Nucleus accumbens (tissue), 56 donors: ENCODE results near the gene DUSP23.
A peak's percentile ranks its signal among the peaks of the same experiment; 100 is the strongest.

Source experiments
- DNase-seq, 56 donors: peaks; one replicate each; lab custom pipeline; 2025; lab: John Stamatoyannopoulos, UW

DUSP23 gene

DNA sequence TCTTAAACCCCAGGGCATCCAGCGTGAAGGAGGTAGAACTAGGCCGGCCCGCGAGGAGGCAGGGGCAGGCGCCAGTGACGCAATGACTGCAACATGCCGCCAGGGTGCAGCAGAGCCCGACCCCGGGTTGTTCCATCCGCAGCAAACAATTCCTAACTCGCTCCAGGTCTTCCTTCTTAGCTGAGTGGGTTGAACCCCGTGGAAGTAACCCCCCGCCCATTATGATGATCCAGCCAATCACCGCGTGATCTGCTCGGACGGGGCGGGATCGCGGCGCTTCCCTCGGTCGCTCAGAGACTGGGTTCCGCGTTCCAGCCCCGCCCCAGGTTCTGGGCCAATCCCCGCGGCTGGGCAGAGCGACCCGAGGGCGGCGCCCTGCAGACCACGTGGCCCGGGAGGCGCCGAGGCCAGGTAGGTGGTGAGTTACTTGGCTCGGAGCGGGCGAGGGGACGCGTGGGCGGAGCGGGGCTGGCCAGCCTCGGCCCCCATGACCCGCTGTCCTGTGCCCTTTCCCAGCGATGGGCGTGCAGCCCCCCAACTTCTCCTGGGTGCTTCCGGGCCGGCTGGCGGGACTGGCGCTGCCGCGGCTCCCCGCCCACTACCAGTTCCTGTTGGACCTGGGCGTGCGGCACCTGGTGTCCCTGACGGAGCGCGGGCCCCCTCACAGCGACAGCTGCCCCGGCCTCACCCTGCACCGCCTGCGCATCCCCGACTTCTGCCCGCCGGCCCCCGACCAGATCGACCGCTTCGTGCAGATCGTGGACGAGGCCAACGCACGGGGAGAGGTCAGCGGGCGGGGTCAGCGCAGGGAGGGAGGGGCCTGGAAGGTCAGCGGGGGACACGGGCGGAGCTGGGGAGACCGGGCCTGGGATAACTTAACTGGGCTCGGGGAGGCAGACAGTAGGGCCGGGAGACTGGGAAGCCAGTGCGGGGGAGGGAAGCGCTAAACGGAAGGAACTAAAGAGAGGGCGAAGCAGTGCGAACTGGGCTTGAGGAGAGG lies at the start of gene DUSP23:
Gene DUSP23 (plus strand): TSS at position 380 of the 1,000 bp plus-strand sequence. CDS start 139 bp downstream, at position 519.
- peak; percentile 57 to 98 (median 94) for DNase-seq

DNA sequence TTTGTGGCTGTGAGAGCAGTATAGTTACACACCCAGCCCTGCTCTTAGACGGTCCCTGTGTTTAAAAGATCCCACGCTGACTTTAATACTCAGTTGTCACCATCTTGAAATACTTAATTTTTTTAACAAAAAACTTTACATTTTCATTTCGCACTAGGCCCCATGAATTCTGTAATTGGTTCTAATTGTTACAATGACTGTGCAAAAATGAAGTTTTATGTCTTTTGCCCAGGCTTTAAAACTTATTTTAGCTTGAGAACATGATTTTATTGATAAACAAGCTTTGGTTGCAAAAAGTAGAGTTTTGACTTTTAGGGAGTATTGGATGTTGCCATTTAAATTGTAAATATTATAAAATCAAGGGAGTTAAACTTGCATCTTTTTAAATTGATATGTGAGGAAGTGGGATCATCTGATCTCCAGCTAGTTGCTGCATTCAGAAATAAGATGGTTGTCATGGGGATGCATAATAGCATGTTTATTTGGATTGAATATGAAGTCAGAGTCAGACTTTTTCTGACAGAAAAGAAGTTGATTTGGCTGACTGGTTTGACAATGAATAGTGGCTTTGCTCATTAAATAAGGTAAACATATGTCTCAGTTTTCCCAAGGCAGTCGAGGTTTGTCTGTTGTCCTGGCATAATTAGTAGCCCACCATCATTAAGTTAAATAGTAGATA lies 43.4 kb upstream of the DUSP23 start:
- DNase-seq = no peak

DNA sequence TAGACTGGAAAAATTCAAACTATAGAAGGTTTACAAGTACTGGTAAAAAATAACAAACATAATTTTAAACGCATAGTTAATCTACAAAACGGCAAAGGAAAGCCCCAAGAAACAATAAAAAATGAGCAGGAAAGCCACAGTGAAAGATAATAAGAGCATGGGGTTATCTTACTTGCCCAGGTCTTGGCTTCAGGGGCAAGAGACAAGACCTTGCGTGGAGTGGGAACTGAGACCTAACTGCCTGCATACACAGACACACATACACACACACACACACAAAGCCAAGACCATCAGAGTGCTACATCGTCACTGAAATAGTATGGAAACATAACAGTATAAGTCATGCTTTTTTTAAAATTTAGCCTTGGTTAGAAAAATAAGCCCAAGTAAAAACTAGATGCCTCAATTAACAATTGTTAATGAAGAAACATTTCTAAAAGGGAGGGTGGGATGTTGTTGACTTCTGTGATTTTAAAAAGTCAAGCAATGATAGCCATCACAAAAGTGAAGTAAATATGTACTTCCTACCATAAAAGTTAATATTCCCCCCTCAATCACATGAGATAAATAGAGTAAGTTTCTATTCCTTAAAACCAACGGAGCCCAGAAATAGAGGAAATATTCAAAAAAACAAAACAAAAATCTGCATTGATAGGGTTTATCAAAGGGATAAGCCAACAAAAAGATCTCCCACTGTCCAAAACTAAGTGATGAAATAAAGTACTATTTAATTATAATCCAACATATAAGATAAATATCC lies 36.9 kb upstream of the DUSP23 start:
- no peak for DNase-seq

GRCh38 chr1:159746666-159747065 lies 34.1 kb upstream of the DUSP23 start:
- DNase-seq = no peak

GRCh38 chr1:159748370-159748769 lies 32.4 kb upstream of the DUSP23 start:
- DNase-seq = no peak

GRCh38 chr1:159749630-159750029 lies 31.1 kb upstream of the DUSP23 start:
- DNase-seq = no peak

DNA sequence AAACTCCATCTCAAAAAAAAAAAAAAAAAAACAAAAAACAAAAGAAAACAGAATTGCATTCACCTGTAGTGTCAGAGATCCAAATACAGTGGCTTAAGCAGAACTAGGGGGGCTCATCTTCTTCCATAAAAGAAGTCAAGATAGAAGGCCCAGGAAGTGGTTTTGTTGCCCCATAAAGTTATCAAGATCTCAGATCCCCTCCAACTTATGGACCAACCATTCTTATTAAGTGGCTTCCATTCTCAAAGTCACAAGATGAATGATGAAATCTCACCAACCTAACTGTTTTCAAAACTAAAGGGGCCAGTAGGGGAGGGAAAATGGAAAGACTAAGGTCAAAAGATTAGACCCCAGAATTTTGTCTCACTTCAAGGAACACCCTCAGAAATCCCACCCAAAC lies 30.1 kb upstream of the DUSP23 start:
- no peak for DNase-seq

GRCh38 chr1:159751031-159751430 lies 29.7 kb upstream of the DUSP23 start:
- no peak for DNase-seq

GRCh38 chr1:159752135-159752580 lies 28.6 kb upstream of the DUSP23 start:
- DNase-seq = no peak

DNA sequence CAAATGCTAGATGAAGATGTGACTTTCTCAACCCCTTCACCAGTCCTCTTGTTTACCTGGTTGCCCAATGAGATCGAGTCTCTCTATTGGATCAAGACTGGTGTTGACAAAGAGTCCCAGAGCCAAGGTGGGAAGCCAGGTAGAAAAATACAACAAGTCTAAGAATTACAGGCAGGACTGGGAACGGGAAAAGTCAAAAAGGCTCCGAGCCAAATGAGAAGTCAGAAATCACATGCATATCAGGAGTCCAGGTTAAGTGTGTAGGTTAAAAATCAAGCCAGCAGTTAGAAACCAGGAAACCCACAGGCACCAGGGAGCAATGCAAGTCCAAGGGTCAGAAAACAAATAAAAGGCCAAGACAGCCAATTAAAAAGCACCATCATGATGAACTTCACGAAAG lies 27.4 kb upstream of the DUSP23 start:
- no peak for DNase-seq

DNA sequence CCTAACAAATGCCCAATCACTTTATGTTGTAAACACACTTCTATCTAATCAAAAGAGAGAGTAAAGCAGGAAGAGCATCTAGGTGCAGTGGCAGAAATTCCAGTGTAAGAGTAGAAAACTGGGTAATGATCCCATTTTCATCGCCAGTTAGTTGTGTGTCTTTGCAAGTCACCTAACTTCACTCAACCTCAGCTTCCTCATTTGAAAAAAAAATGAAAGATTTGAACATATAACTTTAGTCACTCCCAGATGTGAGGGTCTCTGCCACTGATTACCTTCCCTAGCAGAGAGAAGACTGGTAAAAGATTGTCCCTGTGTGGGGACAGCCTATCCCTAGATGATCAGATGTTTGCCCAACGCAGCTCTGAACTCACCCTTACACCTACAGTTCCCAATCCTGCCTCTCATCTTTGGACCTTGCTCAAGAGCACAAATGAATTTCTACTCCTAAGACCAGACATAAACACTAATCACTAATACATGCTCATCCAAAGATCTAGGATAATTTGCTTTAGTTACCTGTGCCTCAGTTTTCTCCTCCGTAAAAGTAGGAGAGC lies 25.2 kb upstream of the DUSP23 start:
- DNase-seq = no peak

DNA sequence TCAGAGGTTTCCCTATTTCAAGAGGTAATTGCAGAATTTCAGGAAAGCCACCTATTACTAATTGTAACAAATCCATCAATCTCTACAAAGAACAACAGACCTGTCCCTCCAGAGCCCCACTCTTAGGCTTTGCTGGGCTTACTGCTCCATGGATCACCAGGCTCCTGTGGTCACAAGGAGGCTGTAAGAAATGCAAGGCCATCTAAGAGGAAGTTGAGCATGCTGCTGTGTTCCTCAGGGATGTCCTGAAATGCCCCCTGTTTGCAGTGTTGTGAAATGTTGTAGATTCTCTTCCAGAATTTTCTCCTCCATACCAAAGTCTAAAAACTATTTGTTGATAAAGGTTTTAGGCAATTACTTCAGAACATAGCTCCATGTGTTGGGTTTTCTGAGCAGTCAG lies 24.4 kb upstream of the DUSP23 start:
- no peak for DNase-seq

GRCh38 chr1:159763686-159764085 lies 17.1 kb upstream of the DUSP23 start:
- no peak for DNase-seq

- DNase-seq = no peak
Measured at GRCh38 chr1:159765806-159766205, 15.0 kb upstream of the DUSP23 start.

DNA sequence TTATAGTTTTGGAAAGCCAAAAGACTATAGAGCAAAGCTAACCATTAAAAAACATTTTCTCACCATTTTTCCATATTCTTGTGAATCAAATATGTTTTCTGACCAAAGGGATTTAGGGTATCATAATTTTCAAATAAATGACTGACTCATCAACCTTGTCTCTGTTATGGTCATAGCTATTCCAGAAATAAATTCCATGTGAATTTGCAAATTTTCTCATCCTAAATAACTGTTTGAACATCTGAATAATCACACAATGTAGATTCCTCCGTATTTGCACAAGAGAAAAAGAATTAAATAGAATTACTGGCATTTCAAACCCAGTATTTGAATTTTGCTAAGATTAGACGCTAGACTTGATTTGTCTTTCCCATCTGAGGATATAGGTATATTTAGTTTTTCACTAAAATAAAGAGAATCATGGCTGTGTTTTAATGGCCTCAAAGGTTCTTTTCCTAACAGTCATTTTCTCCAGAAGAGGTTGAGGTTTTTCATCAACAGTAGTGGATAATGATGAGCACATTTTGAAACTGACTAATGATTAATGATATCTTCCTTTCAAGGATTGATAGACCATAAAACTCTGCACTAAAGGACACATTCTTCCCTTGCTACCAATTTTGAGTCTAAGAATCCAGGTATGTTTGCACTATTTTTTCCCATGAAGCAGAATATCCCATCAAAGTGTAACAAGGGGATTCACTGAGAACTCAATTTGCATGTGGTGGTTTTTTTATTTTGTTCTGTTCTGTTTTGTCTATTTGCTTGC lies 9.5 kb upstream of the DUSP23 start:
- DNase-seq = no peak

- no peak for DNase-seq
Measured at GRCh38 chr1:159774465-159774864, 6.3 kb upstream of the DUSP23 start.

GRCh38 chr1:159775716-159776115 lies 5.0 kb upstream of the DUSP23 start:
- DNase-seq = no peak

DNA sequence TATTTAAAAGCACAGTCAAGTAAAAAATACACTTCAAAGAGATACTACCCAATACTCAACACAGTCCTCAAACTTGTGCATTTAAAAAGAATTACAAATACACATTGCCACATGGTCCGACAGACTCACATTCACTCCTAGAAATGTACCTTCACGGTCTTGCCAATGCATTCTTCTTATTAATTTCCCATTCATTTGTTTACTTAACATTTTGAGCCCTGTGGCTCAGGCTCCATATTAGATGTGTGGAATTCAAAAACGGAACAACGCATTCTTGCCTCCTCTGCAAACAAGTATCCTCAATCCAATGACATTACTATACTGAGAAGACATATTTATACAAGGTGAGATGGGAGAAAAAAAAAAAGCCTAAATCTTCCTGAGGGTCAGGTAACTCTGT lies 2.5 kb upstream of the DUSP23 start:
- no peak for DNase-seq

- DNase-seq = no peak
Measured at GRCh38 chr1:159779403-159779851, 1.3 kb upstream of the DUSP23 start.

DNA sequence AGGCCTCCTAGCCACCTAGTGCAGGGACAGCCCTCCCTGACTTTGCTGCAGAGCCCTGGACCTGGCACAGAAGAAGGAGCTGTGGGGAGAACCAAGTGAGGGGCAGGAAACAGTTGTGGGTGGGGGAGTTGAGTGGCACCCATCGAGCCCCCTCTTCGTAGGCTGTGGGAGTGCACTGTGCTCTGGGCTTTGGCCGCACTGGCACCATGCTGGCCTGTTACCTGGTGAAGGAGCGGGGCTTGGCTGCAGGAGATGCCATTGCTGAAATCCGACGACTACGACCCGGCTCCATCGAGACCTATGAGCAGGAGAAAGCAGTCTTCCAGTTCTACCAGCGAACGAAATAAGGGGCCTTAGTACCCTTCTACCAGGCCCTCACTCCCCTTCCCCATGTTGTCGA lies 1.2 kb downstream of the DUSP23 start:
- DNase-seq = no peak
